LNCaP clone FGC (cell line): ENCODE measurements around the gene EDNRB.

Experiments
- DNase-seq: peaks from one replicate; pipeline ENCODE4 v3.0.0-alpha.2; 2011; ENCODE audit warnings: low read depth
- H3K4me3 ChIP-seq: 2 replicates; pipeline ENCODE4 v1.5.1; 2011; ENCODE audit warnings: mild to moderate bottlenecking, low read depth, low read length, control low read depth
- TF ChIP-seq, protein P1 (sequence below): IDR thresholded peaks from 2 replicates; pipeline ENCODE4 v1.5.1; 2012; ENCODE audit warnings: mild to moderate bottlenecking; ENCODE audit not compliant: control insufficient read depth, insufficient read depth; ENCODE audit errors: extremely low read depth

The EDNRB gene

GRCh38 chr13:77902319-77902963 lies 16.2 kb downstream of the EDNRB start:
- TF ChIP-seq, protein P1, sequence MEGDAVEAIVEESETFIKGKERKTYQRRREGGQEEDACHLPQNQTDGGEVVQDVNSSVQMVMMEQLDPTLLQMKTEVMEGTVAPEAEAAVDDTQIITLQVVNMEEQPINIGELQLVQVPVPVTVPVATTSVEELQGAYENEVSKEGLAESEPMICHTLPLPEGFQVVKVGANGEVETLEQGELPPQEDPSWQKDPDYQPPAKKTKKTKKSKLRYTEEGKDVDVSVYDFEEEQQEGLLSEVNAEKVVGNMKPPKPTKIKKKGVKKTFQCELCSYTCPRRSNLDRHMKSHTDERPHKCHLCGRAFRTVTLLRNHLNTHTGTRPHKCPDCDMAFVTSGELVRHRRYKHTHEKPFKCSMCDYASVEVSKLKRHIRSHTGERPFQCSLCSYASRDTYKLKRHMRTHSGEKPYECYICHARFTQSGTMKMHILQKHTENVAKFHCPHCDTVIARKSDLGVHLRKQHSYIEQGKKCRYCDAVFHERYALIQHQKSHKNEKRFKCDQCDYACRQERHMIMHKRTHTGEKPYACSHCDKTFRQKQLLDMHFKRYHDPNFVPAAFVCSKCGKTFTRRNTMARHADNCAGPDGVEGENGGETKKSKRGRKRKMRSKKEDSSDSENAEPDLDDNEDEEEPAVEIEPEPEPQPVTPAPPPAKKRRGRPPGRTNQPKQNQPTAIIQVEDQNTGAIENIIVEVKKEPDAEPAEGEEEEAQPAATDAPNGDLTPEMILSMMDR: no peak
- no peak for DNase-seq
- no peak overlapping the region for H3K4me3 ChIP-seq

DNA sequence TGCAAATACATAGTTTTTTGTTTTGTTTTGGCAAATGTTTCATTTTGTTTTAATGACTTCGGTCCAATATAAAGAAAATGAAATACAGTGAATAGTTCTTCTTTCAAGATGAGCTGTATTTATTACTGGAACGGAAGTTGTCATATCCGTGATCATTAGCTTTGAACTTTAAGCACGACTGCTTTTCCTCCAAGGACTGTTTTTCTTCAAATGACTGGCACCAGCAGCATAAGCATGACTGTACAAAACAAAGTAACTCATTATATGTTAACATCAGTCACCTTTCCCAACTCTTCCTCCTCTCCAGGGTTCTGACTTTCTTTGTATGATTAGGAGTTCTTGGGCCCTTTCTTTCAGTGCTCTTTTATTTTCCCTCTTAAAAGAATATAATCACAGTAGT lies 20.5 kb downstream of the EDNRB start:
- no peak overlapping the region for H3K4me3 ChIP-seq
- no peak for DNase-seq
- TF ChIP-seq, protein P1: no peak

DNA sequence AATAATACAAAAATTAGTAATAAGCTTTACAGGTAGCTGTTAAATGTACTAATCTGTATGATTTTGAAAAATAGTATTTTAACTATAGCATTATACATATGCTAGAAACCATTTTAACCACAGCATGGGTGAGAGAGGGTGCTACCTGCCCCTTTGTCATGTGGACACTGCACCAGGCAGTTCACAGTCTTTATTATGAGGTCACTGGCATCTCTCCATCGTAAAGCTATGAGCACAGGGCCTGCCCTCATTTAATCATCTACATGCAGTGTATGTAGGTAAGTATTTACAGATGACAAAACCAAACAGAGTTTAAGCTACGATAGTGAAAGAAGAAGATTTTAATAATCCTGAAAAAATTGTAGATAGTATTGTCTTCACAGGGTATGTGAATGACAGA lies 21.7 kb downstream of the EDNRB start:
- TF ChIP-seq, protein P1: no peak
- peak; percentile 26 for DNase-seq
- H3K4me3 ChIP-seq: no peak overlapping the region

- H3K4me3 ChIP-seq: no peak overlapping the region
- TF ChIP-seq, protein P1: no peak
- DNase-seq: no peak
Observed at GRCh38 chr13:77896536-77896935, 22.1 kb downstream of the EDNRB start.

DNA sequence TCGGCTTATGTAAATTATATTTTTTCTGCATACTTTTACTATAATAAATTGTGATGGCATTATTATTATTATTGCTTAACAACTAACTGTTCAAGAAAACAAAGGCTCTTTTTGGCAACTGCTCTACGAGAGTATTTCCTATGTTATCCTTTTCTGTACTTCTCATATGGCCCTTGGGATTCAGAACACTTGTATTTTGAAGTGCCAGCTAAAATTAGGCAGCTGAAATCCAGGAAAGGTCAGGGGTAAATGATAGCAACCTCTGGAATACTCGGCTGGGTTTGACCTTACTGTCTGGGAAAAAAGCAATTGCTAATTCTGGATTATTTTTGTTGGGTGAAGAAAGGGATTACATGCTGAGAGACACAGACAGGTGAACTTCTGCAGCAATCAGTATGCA lies 23.9 kb downstream of the EDNRB start:
- no peak for DNase-seq
- TF ChIP-seq, protein P1: no peak
- H3K4me3 ChIP-seq: no peak overlapping the region

GRCh38 chr13:77893066-77893465 lies 25.6 kb downstream of the EDNRB start:
- H3K4me3 ChIP-seq: no peak overlapping the region
- TF ChIP-seq, protein P1: no peak
- DNase-seq: no peak

DNA sequence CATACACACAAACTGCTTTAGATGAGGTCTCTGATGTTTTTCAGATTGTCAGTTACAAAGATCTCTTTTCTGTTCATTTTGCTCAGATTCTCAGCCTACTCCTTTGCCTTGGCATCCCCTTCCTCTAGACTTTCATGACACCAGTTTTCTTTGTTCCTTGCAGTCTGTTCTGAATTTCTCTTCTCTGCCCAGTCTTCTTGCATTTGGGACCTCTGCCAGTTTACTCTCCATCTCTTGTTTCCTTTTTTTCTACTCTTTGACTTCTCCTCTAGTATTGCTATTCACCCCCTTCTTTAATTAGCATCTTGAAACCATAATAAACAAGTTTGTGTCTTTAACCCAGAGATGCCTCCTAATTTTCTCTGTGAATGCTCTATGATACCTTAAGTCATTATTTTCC lies 26.1 kb downstream of the EDNRB start:
- DNase-seq: no peak
- TF ChIP-seq, protein P1: no peak
- no peak overlapping the region for H3K4me3 ChIP-seq
